ENCODE results near the gene GDE1. TPM values are rescaled to one million over a fixed set of nuclear protein-coding genes. Genes with fewer than 3 reads are reported as not detected.
A peak's percentile ranks its signal among the peaks of the same experiment; 100 is the strongest.

Gene GDE1
- polyA plus RNA-seq, 3 donors: 60.0 to 67.8 (median 62.7) TPM

DNA sequence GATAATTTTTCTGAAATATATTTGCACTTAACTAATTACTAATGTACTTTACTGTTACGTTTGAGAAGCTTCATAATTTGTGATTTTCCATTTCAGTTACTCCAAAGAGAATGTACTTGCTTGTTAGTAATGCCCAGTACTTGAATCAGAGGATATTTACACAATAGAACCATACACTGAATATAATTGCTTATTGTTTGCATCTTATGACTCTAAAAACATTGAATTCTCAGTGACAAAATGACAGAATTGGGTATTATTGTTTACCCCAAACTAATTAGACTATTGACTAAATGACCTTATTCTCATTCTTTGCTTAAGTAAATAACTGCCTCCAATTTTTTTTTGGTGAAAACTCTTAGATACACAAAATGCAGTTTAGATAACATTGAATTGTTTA, 10.7 kb upstream of the GDE1 start:
- no peak for DNase-seq

DNA sequence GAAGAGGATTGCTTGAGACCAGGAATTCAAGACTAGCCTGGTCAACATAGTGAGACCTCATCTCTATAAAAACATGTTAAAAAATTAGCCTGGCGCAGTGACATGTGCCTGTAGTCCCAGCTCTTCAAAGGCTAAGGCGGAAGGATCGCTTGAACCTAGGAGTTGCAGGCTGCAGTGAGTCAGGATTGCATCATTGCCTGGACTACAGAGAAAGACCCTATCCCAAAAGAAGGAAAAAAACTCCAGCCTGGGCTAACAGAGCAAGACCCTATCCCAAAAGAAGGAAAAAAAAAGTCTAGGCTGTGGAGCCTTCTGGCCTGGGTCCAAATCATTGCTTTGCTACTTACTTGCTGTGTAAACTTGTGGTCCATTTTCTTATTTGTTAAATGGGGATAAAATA, 6.8 kb upstream of the GDE1 start:
- DNase-seq: no peak

DNA sequence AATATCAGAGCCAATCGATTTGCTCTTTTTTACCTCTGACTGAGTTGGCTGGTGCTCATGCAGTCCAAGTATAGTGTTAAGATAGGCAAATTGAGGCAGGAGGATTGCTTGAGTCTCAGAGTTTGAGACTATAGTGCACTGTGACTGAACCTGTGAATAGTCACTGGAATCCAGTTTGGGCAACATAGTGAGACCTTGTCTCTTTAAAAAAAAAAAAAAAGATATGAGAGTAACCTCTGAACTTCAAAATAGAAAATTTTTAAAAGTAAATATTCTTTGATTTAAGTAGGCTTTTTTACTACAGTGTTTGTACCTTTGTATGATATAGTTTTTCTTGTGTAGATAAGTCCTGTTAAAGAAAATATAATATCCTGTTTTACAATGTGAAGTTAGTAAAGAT, 5.3 kb upstream of the GDE1 start:
- no peak for DNase-seq

GRCh38 chr16:19525385-19525723, 3.5 kb upstream of the GDE1 start:
- DNase-seq: no peak

- no peak for DNase-seq
Measured at GRCh38 chr16:19524616-19525384, 2.9 kb upstream of the GDE1 start.

GRCh38 chr16:19524356-19524615, 2.4 kb upstream of the GDE1 start:
- no peak for DNase-seq

DNA sequence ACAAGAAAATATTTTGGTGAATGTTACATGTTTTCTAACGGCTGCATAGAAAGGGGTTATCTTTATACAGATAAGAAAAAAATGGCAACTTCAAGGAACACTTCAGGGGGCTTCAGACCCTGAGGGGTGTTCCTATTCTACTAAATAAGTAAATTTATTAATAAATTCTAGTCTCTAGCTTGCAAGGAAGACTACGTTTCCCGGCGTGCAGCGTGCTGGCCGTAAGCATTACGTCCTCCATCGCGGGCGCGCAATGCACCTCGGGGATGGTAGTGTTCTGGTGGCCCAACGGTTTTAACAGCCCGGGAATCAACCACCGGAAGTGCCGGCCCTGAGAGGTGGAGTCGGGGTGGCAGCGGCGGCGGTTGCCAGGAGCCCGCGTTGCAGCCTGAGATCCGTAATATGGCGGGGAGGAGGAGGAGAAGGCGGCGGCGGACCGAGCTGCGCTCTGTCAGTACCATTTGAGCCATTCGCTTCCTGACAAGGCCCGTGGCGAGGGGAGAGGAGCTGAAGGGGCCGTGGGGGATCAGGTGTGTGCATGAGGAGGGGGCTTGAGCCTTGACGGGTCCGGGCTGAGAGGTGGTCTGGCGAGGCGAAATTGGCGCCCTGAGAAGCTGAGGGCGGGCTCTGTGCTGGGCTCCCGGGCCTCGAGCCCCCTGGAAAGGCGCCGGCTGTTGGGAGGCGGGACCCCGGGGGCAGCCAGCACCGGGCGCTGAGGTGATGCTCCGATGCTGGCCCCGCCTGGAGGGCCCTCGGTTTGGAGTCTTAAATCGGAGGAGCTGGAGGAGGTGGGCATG, 1.9 kb upstream of the GDE1 start, which contains the start of gene CCP110:
Gene CCP110, plus strand, starts transcription at position 384 of the 797 bp plus-strand sequence. CDS start 3,940 bp downstream, outside the sequence.
- DNase-seq: peak; percentile 96

DNA sequence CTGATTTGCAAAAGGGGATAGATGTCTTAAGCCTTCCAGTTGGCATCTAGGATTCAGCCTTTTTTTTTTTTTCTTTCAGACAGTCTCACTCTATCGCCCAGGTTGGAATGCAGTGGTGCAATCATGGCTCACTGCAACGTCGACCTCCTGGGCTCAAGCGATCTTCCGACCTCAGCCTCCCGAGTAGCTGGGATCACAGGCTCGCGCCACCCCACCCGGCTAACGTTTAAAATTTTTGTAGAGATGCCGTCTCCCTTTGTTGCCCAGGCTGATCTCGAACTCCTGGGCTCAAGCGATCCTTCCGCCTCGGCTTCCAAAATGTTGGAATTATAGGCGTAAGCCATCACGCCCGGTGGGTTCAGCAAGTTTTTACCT, 1.3 kb upstream of the GDE1 start:
- no peak for DNase-seq

DNA sequence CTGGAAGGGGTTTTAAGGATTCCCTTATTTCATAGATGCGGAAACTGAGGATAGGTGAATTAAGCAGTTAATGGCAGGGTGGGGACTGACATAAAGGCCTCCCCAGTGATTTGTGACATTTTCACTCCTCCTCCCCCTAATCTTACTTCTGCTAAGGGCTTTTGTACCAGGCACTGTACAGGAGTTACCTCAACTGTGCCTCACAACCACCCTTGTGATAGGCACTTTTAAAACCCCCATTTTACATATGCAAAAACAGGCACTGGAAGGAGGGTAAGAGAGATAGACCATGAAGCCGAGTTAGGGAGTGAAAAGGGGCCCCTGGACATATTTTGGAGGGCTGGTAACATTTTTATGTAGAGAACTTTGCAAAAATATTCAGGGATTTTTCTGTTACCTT, 862 bp upstream of the GDE1 start:
- DNase-seq: no peak

- DNase-seq: no peak
Measured at GRCh38 chr16:19522397-19522732, 467 bp upstream of the GDE1 start.

DNA sequence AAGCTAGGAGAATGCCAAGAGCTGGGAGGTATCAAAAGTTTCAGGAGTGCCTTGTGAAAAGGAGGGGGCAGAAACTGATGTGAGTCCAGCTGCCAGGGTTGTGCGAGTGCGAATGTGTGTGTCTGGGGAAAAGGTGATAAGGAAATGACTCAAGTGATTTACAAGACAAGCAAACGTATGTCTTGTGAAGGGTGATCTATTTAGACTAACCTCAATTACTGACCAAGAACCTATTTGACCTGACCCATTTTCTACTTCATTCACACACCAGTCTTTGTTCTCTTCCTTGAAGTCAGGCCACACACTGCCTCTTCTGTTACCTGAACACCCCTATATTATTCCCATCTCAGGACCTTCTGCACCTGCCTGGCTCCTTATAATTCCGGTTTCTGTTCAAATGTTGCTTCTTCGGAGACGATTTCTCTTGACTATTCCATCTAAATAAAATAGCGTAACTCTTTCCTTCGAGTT, 1.0 kb downstream of the GDE1 start:
- DNase-seq: no peak

DNA sequence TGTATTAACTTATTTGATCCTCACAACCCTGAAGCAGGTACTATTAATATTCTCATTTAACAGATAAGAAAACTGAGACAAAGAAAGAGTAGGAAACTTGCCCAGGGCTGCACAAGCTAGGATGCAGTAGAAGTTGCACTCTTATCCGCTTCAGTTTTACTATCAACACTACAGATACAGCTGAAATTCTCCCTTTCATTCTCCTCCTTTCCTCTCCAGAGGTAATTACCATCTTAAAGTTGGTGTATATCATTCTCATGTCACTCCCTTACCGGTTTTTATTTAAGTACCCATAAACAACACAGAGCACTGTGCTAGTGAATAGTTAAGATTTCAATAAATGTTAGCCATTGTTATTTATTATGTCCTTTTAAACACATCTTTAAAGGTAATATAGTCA, 3.5 kb downstream of the GDE1 start:
- no peak for DNase-seq

GRCh38 chr16:19517424-19518089, 4.3 kb downstream of the GDE1 start:
- no peak for DNase-seq

DNA sequence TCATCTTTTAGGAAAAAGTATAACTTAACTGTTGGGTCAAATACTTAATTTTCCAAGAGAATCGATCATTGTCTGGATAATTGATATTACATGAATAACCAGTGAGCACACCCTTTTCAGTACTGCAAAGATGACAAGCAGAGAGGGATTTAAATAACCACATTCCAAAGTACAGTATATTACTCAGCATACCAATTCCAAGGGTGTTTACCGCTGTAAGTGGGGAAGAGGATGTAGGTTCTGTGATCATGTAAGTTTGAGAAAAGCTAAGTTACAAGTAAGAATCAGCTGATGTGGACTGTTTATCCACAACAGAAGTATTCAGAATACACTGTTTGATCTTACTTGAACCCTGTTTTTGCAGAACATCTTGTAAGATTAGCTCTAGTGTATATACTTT, 6.1 kb downstream of the GDE1 start:
- DNase-seq: no peak

- no peak for DNase-seq
Measured at GRCh38 chr16:19513377-19514053, 8.4 kb downstream of the GDE1 start.

- DNase-seq: no peak
Measured at GRCh38 chr16:19512297-19512696, 9.6 kb downstream of the GDE1 start.

- DNase-seq: no peak
Measured at GRCh38 chr16:19507867-19508266, 14.0 kb downstream of the GDE1 start.

DNA sequence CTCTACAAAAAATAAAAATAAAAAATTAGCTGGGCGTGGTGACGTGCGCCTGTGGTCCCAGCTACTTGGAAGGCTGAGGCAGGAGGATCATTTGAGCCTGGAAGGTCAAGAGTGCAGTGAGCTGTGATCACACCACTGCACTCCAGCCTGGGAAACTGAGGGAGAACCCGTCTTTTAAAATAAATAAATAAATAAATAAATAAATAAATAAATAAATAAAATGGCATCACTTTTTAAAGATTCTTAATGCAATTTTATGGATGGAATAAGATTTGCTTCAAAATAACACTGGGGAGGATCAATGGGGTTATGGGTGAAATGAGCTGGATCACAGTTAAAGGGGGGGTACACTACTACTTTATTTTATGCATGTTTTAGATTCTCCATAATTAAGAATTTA, 14.9 kb downstream of the GDE1 start:
- no peak for DNase-seq

DNA sequence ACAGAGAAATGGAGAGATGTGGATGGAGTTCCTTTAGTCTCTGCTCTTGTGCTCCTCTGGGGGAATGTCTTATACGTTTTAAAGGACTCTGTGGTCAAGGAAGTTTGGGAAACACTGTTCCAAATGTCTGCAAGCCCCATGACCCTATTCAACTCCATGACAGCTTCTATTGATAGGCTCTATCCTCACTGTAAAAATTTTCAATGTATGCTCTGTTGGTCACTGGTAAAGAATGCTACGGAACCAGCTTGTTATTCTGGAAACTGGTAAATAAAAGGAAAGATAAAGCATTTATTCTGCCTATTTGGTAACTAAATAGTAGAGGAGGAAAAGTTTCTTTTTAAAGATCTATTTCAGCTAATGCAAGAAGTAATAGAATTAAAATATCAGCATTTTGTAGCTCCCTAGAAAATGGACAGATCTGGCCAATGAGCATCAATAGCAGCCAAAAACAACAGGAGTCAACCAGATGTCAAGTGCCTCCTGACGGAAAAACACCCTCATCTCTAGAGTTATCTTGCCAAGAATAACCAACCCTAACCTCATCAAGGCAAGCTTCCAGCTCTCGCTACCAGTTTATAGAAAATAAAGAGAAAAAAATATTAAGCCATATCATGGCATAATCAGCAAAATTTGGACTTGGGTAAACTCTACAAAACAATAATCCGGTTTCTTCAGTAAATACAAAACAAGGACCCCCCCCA, 16.1 kb downstream of the GDE1 start:
- no peak for DNase-seq

- no peak for DNase-seq
Measured at GRCh38 chr16:19503461-19504075, 18.3 kb downstream of the GDE1 start.

DNA sequence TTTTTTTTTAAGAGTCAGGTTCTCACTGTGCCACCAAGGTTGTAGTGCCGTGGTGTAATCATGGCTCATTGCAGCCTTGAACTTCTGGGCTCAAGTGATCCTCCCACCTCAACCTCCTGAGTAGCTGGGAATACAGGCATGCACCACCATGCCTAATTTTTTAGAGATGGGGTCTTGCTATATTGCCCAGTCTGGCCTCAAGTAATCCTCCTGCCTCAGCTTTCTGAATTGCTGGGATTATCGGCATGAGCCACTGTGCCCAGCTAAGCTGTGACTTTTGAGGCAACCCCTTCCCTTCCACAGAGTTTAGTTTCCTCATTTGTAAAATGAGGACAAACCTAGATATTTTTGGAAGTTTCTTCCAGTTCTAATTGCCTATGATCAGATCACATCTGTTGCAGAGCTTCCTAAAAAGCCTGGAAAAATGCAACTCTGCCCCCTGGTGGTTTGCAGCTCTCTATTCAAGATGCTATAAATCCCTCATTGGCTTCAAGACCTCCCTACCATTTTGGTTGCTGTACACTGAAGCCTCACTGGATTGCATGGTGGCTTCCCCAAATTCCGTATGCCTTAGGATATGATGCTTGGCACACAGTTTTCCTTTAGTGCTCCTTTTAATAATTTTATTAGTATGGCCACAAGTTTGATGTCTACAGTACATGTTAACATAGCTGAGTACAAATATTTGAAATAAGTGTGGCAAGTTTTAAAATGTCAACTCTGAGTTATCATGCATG, 19.3 kb downstream of the GDE1 start:
- peak; percentile 72 for DNase-seq

All from renal pelvis (tissue), 4 donors.